Fibroblast of mammary gland (primary cell): ENCODE results near the gene IFFO2.

ENCODE experiments used
- DNase-seq: peaks from one replicate; pipeline ENCODE4 v3.0.0-alpha.2; 2010; ENCODE audit warnings: low read depth
- H3K4me3 ChIP-seq: 2 replicates; pipeline ENCODE4 v1.5.1; 2011; ENCODE audit warnings: low read depth, mild to moderate bottlenecking, low read length, moderate library complexity; ENCODE audit not compliant: control insufficient read depth
- TF ChIP-seq, protein P1 (sequence below): conservative IDR thresholded peaks from 2 replicates; pipeline ENCODE4 v1.5.1; 2011; ENCODE audit warnings: low read depth, low read length, inconsistent platforms; ENCODE audit not compliant: control insufficient read depth, insufficient read depth

Gene IFFO2

DNA sequence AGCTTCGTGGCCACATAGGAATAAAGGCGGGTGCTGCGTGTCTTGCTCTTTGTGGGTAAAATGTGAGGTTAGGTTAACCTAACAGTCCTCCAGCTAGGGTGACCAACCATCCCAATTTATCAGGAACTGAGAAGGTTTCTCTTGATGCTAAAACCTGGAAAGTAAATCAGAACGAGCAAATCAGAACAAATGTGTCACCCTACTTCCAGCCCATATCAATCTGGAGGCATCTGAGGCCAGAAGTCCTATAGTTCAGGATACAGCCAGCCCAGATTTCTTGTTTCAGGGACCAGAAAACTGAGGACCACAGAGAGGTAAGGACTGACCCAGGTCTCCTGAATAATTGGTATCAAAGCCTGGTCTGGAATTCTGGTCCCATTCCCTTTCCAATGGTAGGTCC lies 3.1 kb upstream of the IFFO2 start:
- H3K4me3 ChIP-seq, result no peak overlapping the region
- TF ChIP-seq, protein P1, sequence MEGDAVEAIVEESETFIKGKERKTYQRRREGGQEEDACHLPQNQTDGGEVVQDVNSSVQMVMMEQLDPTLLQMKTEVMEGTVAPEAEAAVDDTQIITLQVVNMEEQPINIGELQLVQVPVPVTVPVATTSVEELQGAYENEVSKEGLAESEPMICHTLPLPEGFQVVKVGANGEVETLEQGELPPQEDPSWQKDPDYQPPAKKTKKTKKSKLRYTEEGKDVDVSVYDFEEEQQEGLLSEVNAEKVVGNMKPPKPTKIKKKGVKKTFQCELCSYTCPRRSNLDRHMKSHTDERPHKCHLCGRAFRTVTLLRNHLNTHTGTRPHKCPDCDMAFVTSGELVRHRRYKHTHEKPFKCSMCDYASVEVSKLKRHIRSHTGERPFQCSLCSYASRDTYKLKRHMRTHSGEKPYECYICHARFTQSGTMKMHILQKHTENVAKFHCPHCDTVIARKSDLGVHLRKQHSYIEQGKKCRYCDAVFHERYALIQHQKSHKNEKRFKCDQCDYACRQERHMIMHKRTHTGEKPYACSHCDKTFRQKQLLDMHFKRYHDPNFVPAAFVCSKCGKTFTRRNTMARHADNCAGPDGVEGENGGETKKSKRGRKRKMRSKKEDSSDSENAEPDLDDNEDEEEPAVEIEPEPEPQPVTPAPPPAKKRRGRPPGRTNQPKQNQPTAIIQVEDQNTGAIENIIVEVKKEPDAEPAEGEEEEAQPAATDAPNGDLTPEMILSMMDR, result no peak
- no peak for DNase-seq

DNA sequence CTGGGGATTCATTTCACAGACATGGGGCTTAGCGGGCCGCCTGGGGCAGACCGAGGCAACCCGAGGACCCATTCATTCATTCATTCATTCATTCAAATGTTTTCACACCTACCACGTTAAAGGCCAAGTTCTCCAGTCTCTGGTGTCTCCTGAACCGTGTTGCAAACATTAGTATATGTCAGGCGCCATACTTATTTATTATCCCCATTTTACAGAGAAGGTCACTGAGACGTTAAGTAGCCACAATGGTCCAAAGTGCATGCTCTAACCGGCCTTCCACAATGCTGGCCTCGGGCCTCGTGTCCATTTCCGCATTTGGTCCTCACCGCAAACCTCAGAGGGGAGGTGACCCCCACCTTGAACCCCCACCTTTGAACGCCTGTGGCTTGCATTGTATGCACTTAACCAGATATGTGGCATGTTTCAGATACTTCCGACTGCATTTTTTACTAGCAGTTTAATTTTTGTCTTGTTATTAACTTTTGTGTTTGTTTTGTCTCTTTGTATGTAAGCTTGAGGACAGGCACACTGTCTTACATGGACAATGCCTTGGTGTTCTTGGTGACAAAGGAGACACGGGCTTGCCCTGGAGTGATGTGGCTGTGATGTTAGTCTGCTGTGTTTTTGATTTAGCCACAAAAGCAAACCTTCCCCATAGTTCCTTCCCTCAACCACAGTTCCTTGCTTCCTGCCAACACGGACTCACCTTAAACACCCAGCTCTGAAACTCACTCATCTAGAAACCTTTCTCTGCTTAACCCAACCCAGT lies 1.2 kb upstream of the IFFO2 start:
- TF ChIP-seq, protein P1, result no peak
- no peak for DNase-seq
- peak overlapping the region; percentile 66 for H3K4me3 ChIP-seq

DNA sequence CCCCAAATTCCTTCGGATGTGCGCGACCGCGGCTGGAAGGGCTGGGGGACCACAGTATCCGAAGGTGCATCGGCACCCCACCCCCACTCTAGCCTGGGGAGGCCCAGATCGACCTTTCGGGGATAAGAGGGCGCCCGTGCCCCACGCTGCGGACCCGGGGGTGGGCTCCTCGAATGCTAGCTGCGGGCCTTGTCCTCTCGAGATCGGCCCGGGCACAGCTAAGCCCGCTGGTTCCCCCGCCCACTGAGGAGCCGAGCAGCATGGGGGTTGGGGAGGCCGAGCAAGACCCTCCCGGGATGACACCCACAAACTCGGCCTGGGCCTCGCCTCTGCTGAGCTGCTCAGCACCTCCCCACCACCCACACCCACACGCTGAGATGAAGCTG lies 653 bp upstream of the IFFO2 start:
- TF ChIP-seq, protein P1, result no peak
- DNase-seq, result no peak
- H3K4me3 ChIP-seq, result peak overlapping the region; percentile 66

DNA sequence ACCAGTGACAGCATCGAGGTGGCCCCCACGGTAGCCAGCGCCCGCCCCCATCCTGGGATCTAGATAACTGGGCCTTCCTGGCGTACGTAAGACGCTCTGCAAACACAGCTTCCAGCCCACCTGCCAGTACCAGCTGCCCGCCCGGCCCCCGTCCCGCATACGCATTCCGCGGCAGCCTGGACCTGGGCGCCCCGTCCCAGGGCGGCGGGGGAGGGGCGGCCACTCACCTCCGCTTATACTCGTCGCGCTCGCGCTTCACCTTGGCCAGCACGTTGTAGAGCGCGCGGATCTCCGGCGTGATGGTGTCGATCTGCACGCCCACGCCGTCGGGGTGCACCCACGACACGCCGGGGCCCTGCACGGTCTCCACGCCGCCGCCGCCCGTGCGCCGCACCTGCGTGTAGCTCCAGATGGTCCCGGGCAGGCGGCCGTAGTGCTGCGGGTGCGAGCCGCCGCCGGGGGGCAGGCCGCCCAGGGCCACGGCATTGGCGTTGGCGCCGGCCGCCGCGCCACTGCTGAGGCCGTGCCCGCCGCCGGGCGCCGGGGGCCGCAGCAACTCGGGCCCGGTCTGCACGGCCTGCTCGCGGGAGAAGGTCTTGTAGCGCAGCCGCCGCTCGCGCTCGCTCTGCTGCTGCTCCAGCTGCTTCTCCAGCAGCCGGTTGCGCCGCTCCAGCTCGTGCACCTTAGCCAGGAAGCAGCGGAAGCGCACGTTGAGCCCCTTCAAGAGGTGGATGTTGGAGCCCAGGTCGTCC lies 859 bp downstream of the IFFO2 start:
- TF ChIP-seq, protein P1, result no peak
- peak; percentile 26 for DNase-seq
- H3K4me3 ChIP-seq, result peak overlapping the region; percentile 54

DNA sequence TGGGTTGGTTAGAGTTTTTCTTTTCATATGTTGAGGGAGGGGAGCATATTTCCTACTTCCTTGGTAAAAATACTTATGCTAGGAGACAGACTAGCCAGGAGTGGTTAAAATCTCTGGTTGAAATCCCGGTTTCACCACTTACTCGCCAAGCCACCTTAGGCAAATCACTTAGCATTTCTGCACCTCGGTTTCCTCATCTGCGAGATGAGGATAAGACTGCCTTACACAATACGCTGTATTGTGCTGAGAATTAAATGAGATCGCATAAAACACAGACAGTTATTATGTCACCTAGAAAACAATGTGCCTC lies 1.4 kb downstream of the IFFO2 start:
- TF ChIP-seq, protein P1, result no peak
- H3K4me3 ChIP-seq, result peak overlapping the region; percentile 54
- no peak for DNase-seq

DNA sequence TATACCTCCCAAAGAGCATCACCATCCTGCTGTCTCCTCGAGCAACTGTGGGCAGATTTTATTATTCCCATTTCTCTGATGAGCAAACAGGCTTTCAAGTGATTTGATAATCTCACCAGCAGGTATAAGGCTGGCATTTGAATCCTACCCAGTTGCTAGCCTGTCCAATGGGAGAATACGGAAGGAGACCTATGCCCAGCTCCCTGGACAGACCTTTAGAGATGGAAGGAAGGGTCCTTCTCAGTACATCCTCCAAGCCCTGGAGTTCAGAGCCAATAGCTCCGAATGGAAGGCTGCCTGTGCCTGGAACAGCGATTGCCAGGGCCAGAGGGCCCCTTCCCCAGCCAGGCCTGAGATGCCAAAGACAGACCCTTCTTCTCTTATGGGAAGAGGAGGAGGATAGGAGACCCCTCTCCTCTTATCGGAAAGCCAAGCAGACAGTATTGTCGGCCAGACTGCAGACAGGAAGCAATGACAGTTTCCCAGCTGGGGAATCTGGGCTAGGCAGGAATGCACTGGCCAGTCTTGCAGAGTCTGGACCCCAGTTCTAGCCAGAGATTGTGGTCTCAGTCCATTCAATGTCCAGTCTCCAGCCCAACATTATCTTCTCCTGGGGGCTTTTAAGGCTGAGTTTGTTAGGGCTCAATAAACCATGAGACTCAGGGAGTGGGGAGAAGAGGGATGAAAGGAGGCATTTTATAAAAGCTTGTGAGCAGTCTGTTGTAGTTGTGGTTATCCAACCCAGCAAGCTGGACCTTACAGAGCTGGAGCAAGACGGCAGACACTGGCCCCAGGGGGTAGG lies 2.0 kb downstream of the IFFO2 start:
- DNase-seq, result no peak
- TF ChIP-seq, protein P1, result no peak
- H3K4me3 ChIP-seq, result peak overlapping the region; percentile 54
